ENCODE results near the gene USB1.

Gene USB1

DNA sequence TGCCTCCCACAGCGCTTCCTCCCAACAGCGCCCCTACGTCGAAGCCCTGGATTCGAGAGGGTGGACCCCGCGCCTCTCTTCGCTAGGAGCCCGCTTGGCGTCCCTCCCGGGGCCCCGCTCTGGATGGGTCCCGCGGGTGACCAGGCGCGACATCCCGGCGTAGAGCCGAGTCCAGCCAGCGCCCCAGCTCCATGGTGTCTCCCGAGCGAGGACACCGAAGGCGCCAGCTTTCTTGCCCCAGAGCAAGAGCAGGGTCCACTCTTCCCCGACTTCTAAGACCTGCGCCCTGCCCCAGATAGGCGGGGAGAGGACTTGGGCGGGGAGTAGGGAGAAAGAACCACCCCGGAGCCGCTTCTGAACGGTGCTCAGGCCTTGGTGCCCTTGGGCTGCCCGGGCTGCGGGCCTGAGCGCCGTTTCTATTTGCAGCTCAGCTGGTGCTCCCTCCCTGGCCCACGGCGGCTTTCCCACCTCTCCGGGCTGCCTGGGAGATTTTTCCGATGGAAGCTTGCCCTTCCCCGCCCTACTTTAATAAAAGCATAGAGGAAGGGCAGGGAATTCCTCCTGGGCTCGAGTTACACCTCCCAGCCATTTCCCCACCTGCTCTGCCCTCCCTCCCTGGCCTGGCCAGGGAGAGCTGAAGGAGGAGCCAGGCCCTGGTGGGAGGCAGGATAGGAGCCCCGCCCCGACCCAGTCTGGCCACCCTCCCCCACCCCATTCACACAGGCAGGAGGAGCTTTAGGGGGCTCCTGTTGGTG is 26.1 kb downstream of the USB1 start:
- Mint-ChIP-seq H3K4me1 (peaks cover 9% of the 10 kb centered on the region), H3K27me3 (peaks cover 29% of the 10 kb centered on the region), H3K36me3 (no peaks in the 10 kb centered on the region), H3K4me3 (no peak overlapping the region), H3K9me3 (no peaks in the 10 kb centered on the region), H3K27ac (no peak overlapping the region)
- ATAC-seq = no peak

DNA sequence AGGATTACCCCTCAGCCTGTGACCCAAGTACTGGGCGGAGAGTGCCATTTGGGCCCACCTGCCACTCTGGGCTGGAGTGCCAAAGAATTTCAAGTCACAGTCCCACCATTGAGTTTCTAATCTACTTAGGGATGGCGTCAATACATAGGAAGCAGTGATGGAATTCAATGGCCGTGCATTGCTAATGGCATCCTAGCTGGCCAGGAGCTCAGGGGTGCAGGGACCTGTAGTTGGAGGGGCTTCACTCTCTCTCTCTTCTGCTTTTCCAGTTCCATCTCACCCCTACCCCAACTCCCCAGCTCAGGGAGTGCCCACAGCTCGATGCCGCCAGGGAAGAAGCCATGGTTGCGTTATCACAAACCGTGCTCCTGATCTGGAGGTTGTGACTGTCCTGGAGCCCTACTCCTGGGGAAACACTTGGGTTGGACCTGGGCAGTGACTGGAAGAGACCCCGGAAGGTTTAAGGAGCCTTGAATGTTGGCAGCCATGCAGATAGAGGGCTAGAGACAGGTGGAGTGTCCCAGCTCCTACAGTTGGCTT is 26.8 kb downstream of the USB1 start:
- Mint-ChIP-seq H3K27me3 (peaks cover 29% of the 10 kb centered on the region), H3K27ac (no peak overlapping the region), H3K9me3 (no peaks in the 10 kb centered on the region), H3K36me3 (no peaks in the 10 kb centered on the region), H3K4me1 (peaks cover 9% of the 10 kb centered on the region), H3K4me3 (no peak overlapping the region)
- ATAC-seq = no peak

DNA sequence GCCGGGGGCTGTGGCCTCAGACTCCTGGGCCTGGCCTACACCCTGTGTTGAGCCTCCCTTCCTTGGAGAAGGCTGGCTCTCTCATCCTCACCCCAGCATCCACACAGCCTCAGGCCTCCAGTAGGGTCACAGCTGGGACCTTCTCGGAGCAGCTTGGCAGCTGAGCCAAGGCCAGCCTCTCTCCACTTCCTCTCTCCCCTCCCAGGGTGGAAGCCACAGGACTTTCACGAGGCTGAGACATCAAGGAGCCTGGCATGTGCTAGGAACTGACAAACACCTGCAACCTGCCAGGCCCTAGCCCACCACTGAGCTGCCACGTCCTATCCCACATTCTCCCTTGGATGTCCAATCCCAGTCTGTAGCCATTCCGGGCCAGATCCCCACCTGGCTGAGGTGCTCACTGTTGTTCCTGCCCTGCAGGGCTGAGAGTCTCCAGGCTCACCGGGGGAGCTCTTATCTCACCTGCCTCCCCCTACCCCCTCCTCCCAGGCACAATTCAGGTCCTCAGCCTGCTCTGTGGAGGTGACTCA is 27.4 kb downstream of the USB1 start:
- no peak for ATAC-seq
- no peak overlapping the region for H3K27ac Mint-ChIP-seq
- no peaks in the 10 kb centered on the region for H3K9me3 Mint-ChIP-seq
- H3K4me1 Mint-ChIP-seq = peaks cover 9% of the 10 kb centered on the region
- no peaks in the 10 kb centered on the region for H3K36me3 Mint-ChIP-seq
- H3K4me3 Mint-ChIP-seq = no peak overlapping the region
- H3K27me3 Mint-ChIP-seq = peaks cover 29% of the 10 kb centered on the region

DNA sequence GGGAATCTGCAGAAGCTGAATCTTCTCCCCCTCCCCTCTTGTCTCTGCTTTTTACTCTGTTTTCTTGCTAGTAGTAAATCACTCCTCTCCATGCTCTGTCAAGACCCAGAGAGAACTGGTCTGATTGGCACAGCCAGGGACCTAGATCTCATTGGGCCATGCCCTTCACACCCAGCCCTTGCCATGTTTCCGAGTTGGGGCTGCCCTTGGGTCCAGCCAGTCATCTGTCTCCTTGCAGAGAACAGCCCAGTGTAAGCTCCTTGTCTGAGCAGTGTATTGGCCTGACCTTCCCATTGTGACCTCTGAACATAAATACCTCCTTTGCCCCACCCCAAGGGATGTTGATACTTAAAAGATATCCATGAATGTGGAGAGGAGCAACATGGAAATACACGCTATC is 28.2 kb downstream of the USB1 start:
- Mint-ChIP-seq H3K27ac (no peak overlapping the region), H3K27me3 (peaks cover 30% of the 10 kb centered on the region), H3K4me3 (no peak overlapping the region), H3K36me3 (no peaks in the 10 kb centered on the region), H3K9me3 (no peaks in the 10 kb centered on the region), H3K4me1 (peaks cover 9% of the 10 kb centered on the region)
- ATAC-seq = no peak

DNA sequence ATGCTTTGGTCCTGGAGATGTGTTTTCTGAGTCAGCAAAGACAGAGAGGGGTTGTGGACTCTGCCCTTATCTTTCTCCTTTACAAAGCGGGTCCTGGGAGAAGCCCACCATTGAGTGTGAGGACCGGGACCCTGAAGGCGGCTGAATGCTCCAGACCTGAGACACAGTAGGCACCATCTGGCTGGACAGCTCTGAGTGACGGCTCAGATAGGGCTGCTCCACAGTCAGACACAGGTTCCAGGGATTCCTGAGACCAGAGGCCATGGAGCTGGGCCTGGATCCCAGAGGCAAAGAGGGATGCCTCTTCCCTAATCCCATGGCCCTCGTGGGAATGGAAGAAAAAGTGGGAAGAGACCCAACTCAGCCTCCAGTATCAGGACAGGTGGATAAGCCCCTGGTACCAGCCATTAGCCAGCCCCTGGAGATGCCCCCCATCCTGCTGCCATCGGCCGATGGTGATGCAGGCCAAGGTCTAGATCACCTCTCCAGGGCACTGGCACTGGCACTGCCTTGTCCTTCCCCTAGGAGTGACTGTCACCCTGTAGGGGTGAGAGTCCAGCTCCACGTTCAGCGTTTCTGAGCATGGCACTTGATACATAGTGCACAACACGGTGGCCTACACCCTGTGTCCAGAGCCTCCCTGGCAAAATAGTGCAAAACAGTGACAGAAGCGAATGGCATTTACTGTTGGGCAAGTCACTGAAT is 29.1 kb downstream of the USB1 start:
- no peaks in the 10 kb centered on the region for H3K36me3 Mint-ChIP-seq
- ATAC-seq = no peak
- H3K27ac Mint-ChIP-seq = no peak overlapping the region
- H3K4me3 Mint-ChIP-seq = no peak overlapping the region
- peaks cover 8% of the 10 kb centered on the region for H3K4me1 Mint-ChIP-seq
- no peaks in the 10 kb centered on the region for H3K9me3 Mint-ChIP-seq
- H3K27me3 Mint-ChIP-seq = peaks cover 38% of the 10 kb centered on the region

DNA sequence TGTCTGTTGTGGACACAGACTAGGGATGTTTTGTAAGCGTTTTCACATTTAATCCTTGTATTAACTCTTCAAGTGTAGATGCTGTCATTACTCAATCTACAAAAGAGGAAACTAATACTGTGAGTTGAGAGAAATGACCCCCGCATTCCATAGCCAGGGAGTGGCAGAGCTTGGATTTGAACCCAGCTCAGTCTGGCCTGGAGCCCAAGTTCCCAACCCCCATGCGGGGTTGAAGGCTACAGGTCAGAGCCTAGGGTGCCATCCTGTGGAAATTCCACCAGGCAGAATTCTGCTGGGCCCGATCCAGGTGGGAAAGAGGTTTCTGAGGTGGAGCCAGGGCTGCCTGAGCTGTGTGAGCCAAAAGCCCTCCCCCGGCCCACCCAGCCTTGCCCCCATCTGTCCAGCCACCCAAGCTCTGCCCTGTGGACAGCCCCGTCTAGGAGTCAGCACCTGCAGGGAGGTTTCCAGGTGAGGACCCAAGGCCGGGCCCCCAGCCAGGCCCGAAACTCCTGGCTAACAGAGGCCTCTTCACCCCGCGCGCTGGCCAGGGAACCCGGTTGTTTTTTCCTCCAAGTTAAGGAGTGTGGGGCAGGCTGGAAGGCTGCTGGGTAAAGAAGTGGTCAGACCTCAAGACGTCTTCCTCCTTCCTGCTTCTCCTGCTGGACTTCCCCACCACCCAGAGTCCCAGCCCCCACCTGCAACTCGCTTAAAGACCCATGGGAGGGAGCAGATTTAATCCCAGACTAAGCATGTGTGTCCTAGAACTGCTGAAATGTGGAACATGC is 30.0 kb downstream of the USB1 start:
- no peaks in the 10 kb centered on the region for H3K9me3 Mint-ChIP-seq
- H3K4me1 Mint-ChIP-seq = peaks cover 8% of the 10 kb centered on the region
- no peak overlapping the region for H3K4me3 Mint-ChIP-seq
- no peak overlapping the region for H3K27ac Mint-ChIP-seq
- no peak for ATAC-seq
- peaks cover 42% of the 10 kb centered on the region for H3K27me3 Mint-ChIP-seq
- no peaks in the 10 kb centered on the region for H3K36me3 Mint-ChIP-seq

DNA sequence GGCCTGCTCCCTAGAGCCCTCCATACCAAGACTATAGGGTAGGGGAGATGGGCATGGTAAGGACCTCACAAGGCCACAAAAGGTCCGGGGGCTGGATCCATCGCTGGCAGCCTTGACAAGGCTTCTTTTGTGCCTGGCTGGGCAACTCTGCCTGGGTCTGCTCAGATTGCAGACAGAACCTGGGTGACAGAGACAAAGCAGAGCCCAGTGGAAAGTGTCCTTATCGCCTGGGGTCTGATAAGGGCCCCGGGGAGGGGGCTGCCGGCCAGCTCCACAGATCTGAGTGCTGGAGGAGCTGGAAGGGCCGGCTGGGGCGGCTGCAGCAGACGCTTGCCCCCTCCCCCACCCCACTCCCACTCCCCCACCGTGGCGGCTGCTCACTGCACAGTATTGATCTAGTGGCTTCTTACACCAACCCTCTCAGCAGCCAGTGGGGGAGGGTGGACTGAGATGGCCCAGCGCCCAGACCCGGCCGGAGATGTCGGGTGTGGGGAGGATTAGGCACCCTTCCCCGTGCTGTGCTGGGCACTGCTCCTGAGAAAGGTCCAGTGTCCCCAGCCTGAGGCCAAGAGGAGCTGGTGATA is 31.6 kb downstream of the USB1 start:
- H3K4me1 Mint-ChIP-seq = peaks cover 8% of the 10 kb centered on the region
- no peak for ATAC-seq
- H3K27ac Mint-ChIP-seq = no peak overlapping the region
- peaks cover 38% of the 10 kb centered on the region for H3K27me3 Mint-ChIP-seq
- no peaks in the 10 kb centered on the region for H3K36me3 Mint-ChIP-seq
- no peak overlapping the region for H3K4me3 Mint-ChIP-seq
- peaks cover 3% of the 10 kb centered on the region for H3K9me3 Mint-ChIP-seq

DNA sequence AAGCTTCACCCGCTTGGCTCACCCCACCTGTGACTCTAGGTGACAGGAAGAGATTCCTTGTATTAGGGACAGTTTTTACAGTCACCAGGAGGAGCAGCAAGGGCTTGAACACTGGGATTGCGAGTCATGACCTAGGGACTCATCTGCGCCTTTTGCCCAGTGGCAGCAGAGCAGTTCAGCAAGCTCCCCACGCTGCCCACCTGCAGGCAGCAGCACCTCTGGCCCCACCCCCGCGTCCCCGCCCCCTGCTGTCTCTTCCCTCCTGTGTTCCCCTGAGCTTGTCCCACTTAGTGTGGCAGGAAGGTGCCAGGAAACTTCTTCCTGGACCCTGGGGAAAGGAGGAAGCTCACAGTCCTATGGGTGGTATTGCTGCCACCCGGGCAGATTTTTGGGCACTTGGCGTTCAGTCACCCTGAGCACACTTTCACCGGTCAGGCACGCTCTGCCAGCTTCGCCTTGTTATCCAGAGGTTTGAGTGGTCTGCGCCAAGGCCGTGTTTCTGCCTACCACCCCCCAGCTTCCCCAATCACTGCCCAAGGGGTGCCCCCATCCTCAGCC is 33.0 kb downstream of the USB1 start:
- ATAC-seq = no peak
- Mint-ChIP-seq H3K27me3 (peaks cover 23% of the 10 kb centered on the region), H3K4me3 (no peak overlapping the region), H3K9me3 (peaks cover 3% of the 10 kb centered on the region), H3K4me1 (peaks cover 8% of the 10 kb centered on the region), H3K36me3 (no peaks in the 10 kb centered on the region), H3K27ac (no peak overlapping the region)

DNA sequence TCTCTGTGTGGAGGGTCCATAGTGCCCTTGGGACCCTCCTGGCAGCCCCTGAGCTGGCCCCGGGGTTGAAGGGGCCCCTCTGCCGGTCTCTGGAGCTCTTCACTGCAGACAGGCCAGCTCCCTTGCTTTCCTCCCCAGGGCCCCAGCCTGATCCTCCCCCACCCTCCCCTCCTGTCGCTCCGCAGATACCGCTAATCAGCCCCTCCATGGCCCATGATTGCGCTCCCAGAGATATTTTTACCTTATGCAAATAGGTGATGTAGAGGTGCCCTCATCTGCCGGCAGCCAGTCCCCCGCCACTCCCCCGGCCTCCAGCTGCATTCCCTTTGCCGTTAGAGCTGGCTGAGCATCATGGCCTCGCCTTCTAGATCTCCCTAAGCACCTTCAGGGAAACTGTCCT is 33.6 kb downstream of the USB1 start:
- no peak for ATAC-seq
- no peak overlapping the region for H3K27ac Mint-ChIP-seq

DNA sequence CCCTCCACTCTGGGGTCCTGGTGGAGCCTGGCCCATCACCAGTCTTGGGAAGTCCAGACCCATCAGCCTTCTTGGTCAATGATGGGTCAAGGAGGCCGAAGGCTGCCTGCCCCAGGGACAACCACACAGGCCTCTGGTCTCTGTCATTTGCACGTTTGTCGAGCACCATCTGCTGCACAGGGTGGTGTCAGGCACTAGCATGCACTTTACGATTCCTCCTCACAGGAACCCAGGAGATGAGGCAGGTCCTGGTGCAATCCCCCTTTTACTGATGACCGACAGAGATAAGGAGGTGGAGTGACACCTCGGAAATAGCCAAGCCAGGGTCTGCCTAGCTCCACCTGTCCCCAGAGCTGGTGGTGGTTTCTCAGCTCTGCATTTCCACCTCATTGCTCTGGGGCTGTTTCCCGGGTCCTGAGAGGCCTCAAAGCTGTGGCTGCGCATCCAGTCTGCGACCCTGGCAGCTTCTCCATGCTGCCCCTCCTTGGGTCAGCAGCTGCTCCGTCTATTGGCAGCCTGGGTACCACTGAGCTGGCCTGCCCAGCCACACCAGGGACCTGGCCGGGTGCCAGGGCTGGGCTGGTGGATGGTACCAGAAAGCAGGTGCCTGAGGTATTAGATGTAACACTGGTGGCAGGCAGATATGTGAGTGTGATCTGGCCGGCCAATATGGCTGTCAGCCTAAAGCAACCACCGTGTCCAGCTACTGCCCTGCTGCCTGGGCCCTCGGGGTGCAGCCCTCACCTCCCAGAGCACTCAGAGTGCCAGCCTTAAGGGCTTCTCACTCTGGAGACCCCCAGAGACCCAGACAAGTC is 34.4 kb downstream of the USB1 start:
- H3K27me3 Mint-ChIP-seq = peaks cover 13% of the 10 kb centered on the region
- H3K4me1 Mint-ChIP-seq = peaks cover 8% of the 10 kb centered on the region
- H3K36me3 Mint-ChIP-seq = no peaks in the 10 kb centered on the region
- no peak overlapping the region for H3K27ac Mint-ChIP-seq
- no peak overlapping the region for H3K4me3 Mint-ChIP-seq
- no peak for ATAC-seq
- peaks cover 3% of the 10 kb centered on the region for H3K9me3 Mint-ChIP-seq

More for the DNA sequence above, 33.6 kb downstream of the USB1 start:
- H3K36me3 Mint-ChIP-seq = no peaks in the 10 kb centered on the region
- H3K4me1 Mint-ChIP-seq = peaks cover 8% of the 10 kb centered on the region
- no peak overlapping the region for H3K4me3 Mint-ChIP-seq
- peaks cover 3% of the 10 kb centered on the region for H3K9me3 Mint-ChIP-seq
- H3K27me3 Mint-ChIP-seq = peaks cover 18% of the 10 kb centered on the region

DNA sequence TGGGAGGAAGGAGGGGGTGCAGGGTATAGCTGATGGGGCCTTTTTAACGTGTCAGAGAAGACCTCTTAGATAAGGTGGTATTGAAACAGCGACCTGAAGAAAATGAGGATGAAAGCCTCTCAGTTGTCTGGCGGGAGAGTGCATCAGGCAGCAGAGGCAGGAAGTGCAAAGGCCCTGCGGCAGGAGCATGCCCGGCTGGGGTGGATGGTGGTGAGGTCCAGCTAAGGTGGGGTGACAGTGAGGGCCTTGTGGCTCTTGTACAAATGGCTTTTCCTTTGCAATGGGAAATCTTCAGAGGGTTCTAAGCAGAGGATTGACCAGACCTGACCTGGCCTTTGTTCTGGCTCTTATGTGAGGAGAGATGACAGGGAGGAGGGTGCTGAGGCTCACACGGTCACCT is 35.7 kb downstream of the USB1 start:
- no peak overlapping the region for H3K4me3 Mint-ChIP-seq
- no peak overlapping the region for H3K27ac Mint-ChIP-seq
- H3K4me1 Mint-ChIP-seq = peaks cover 8% of the 10 kb centered on the region
- peaks cover 3% of the 10 kb centered on the region for H3K9me3 Mint-ChIP-seq
- H3K27me3 Mint-ChIP-seq = peaks cover 13% of the 10 kb centered on the region
- ATAC-seq = no peak
- no peaks in the 10 kb centered on the region for H3K36me3 Mint-ChIP-seq

DNA sequence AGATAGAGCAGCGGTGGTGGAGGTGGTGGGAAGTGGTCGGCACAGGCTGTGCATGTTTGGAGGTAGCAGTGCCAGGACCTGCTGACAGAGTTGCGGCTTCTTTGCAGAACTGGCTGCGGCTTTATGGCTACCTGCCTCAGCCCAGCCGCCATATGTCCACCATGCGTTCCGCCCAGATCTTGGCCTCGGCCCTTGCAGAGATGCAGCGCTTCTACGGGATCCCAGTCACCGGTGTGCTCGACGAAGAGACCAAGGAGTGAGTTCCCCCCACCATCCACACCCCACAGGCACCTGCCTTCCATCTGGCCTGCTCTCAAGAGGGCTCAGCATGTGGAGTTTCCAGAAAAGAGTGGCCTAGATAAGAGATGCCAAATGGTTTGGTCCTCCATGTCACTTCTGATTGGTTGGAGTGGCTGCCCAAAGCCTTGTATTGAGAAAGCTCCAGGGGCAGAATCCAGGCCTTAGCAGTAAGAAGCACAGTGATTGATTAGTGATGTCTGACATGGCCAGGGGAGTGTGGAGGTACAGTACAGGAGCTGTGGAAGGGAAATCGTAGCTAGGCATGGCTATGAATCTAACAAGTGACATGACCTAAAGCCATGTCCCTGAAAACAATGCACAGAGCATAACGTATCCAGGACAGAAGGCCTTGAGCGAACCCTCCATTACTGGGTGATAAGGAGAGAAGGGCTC is 36.3 kb downstream of the USB1 start:
- peaks cover 3% of the 10 kb centered on the region for H3K9me3 Mint-ChIP-seq
- H3K36me3 Mint-ChIP-seq = no peaks in the 10 kb centered on the region
- no peak overlapping the region for H3K27ac Mint-ChIP-seq
- H3K4me1 Mint-ChIP-seq = peaks cover 8% of the 10 kb centered on the region
- ATAC-seq = no peak
- H3K27me3 Mint-ChIP-seq = peaks cover 13% of the 10 kb centered on the region
- no peak overlapping the region for H3K4me3 Mint-ChIP-seq

DNA sequence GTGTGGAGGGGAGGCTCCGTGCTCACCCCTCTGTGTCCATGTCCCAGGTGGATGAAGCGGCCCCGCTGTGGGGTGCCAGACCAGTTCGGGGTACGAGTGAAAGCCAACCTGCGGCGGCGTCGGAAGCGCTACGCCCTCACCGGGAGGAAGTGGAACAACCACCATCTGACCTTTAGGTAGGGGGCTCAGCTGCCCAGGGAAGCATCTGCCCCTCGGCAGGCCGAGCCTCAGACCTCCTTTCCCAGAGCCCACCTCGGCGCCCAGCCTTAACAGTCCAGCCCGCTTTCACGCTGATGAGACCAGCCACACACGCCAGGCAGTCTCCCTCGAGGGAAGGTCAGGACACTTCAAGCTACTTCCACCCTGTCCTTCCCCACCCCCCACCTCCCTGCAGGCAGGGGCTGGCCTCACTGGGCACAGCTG is 37.0 kb downstream of the USB1 start:
- H3K4me3 Mint-ChIP-seq = no peak overlapping the region
- H3K27ac Mint-ChIP-seq = no peak overlapping the region
- ATAC-seq = no peak
- peaks cover 13% of the 10 kb centered on the region for H3K27me3 Mint-ChIP-seq
- peaks cover 3% of the 10 kb centered on the region for H3K9me3 Mint-ChIP-seq
- peaks cover 8% of the 10 kb centered on the region for H3K4me1 Mint-ChIP-seq
- no peaks in the 10 kb centered on the region for H3K36me3 Mint-ChIP-seq
